ENCODE results near the gene CC2D1B. TPM values are rescaled to one million over a fixed set of nuclear protein-coding genes. Genes with fewer than 3 reads are reported as not detected.

Gene CC2D1B
- total and polyA plus RNA-seq, 2 experiments from 2014 or later = 5.7 to 13.1 TPM

- peak overlapping the region; percentile 88 for H3K4me2 ChIP-seq
- H3K79me2 ChIP-seq (replicated peaks; ENCODE audit: insufficient read depth) = peaks cover 11% of the 10 kb centered on the region; the same call in 1 of the 2 replicates
- H3K4me1 ChIP-seq (ENCODE audit: insufficient read depth) = peaks cover 21% of the 10 kb centered on the region
- H3K36me3 ChIP-seq (ENCODE audit: insufficient read depth) = peaks cover 9% of the 10 kb centered on the region; the same call in 1 of the 2 replicates
- no peaks in the 10 kb centered on the region for H3K9me3 Mint-ChIP-seq
- ATAC-seq = peak; percentile 1; the same call in 1 of the 3 replicates
- TF ChIP-seq NANOG (IDR thresholded peaks at IDR 0.05; ENCODE audit: borderline replicate concordance) (no peak), ZNF114 (CRISPR knock-in tag; IDR thresholded peaks at IDR 0.05) (no peak), STAT1 (IDR thresholded peaks at IDR 0.05; ENCODE audit: unreplicated experiment) (no peak), CTCF (conservative IDR thresholded peaks at IDR 0.05; ENCODE audit: low read depth in 2 of 2) (peak; percentile 31)
- no peaks in the 10 kb centered on the region for H3K27me3 ChIP-seq (ENCODE audit: insufficient read depth)
- no peaks in the 10 kb centered on the region; the same call in 1 of the 2 replicates for H3F3A ChIP-seq (replicated peaks; ENCODE audit: low read depth)
- no peaks in the 10 kb centered on the region for H3K9me2 ChIP-seq (ENCODE audit: insufficient read depth)
- H3K27ac Mint-ChIP-seq = 0 out of 2 replicates have a peak overlapping the region, but pooled peaks have one; percentile 72
- peak; percentile 42 for DNase-seq (ENCODE audit: low spot score)
- H2AFZ ChIP-seq = no peak overlapping the region
- peak overlapping the region; percentile 95; the same call in 1 of the 2 replicates for H3K4me3 ChIP-seq
- H4K20me1 ChIP-seq (replicated peaks; ENCODE audit: insufficient read depth) = no peaks in the 10 kb centered on the region
- peaks cover 32% of the 10 kb centered on the region for H3K36me3 Mint-ChIP-seq (ENCODE audit: low read depth)
- peaks cover 18% of the 10 kb centered on the region for H3K27me3 Mint-ChIP-seq (ENCODE audit: insufficient read depth, low read depth, poor library complexity)
- no peak overlapping the region for H3K27ac ChIP-seq (ENCODE audit: low read depth)
- peak overlapping the region; percentile 96 for H3K4me3 Mint-ChIP-seq
- H3K4me1 Mint-ChIP-seq = peaks cover 22% of the 10 kb centered on the region; the same call in 2 of the 3 replicates
These were observed 1.7 kb downstream of the CC2D1B start for GRCh38 chr1:52364235-52364839.

- no peak overlapping the region for H3K27ac Mint-ChIP-seq
- H3K4me1 Mint-ChIP-seq = peaks cover 5% of the 10 kb centered on the region; the same call in 2 of the 3 replicates
These were observed 5.4 kb downstream of the CC2D1B start for GRCh38 chr1:52360595-52360968.

More at GRCh38 chr1:52360595-52360968, 5.4 kb downstream of the CC2D1B start:
- H3K4me1 ChIP-seq (ENCODE audit: insufficient read depth) = peaks cover 11% of the 10 kb centered on the region
- peaks cover 11% of the 10 kb centered on the region; the same call in 1 of the 2 replicates for H3K79me2 ChIP-seq (replicated peaks; ENCODE audit: insufficient read depth)
- H3K27me3 ChIP-seq (ENCODE audit: insufficient read depth) = no peaks in the 10 kb centered on the region
- DNase-seq (ENCODE audit: low spot score) = no peak
- Mint-ChIP-seq H3K4me3 (no peak overlapping the region), H3K9me3 (no peaks in the 10 kb centered on the region), H3K27me3 (ENCODE audit: insufficient read depth, low read depth, poor library complexity) (peaks cover 18% of the 10 kb centered on the region), H3K36me3 (ENCODE audit: low read depth) (peaks cover 67% of the 10 kb centered on the region)
- no peak overlapping the region for H3K4me3 ChIP-seq
- TF ChIP-seq, protein P1, sequence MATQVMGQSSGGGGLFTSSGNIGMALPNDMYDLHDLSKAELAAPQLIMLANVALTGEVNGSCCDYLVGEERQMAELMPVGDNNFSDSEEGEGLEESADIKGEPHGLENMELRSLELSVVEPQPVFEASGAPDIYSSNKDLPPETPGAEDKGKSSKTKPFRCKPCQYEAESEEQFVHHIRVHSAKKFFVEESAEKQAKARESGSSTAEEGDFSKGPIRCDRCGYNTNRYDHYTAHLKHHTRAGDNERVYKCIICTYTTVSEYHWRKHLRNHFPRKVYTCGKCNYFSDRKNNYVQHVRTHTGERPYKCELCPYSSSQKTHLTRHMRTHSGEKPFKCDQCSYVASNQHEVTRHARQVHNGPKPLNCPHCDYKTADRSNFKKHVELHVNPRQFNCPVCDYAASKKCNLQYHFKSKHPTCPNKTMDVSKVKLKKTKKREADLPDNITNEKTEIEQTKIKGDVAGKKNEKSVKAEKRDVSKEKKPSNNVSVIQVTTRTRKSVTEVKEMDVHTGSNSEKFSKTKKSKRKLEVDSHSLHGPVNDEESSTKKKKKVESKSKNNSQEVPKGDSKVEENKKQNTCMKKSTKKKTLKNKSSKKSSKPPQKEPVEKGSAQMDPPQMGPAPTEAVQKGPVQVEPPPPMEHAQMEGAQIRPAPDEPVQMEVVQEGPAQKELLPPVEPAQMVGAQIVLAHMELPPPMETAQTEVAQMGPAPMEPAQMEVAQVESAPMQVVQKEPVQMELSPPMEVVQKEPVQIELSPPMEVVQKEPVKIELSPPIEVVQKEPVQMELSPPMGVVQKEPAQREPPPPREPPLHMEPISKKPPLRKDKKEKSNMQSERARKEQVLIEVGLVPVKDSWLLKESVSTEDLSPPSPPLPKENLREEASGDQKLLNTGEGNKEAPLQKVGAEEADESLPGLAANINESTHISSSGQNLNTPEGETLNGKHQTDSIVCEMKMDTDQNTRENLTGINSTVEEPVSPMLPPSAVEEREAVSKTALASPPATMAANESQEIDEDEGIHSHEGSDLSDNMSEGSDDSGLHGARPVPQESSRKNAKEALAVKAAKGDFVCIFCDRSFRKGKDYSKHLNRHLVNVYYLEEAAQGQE (IDR thresholded peaks at IDR 0.05; ENCODE audit: unreplicated experiment) = no peak
- TF ChIP-seq STAT1 (IDR thresholded peaks at IDR 0.05; ENCODE audit: unreplicated experiment) = no peak
- TF ChIP-seq JUNB (IDR thresholded peaks at IDR 0.05; ENCODE audit: unreplicated experiment) = no peak
- no peak for TF ChIP-seq CREB1 (CRISPR knock-in tag; IDR thresholded peaks at IDR 0.05; ENCODE audit: low read depth)
- TF ChIP-seq, protein P2, sequence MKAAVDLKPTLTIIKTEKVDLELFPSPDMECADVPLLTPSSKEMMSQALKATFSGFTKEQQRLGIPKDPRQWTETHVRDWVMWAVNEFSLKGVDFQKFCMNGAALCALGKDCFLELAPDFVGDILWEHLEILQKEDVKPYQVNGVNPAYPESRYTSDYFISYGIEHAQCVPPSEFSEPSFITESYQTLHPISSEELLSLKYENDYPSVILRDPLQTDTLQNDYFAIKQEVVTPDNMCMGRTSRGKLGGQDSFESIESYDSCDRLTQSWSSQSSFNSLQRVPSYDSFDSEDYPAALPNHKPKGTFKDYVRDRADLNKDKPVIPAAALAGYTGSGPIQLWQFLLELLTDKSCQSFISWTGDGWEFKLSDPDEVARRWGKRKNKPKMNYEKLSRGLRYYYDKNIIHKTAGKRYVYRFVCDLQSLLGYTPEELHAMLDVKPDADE (IDR thresholded peaks at IDR 0.05) = no peak
- no peak for TF ChIP-seq POLR2AphosphoS5 (IDR thresholded peaks at IDR 0.05; ENCODE audit: low read depth)
- TF ChIP-seq CTCF (conservative IDR thresholded peaks at IDR 0.05; ENCODE audit: low read depth in 2 of 2) = no peak
- TF ChIP-seq EZH2phosphoT487 (IDR thresholded peaks at IDR 0.05; ENCODE audit: unreplicated experiment) = no peak
- H2AFZ ChIP-seq = no peak overlapping the region
- H3K36me3 ChIP-seq (ENCODE audit: insufficient read depth) = peaks cover 15% of the 10 kb centered on the region
- H3K4me2 ChIP-seq = no peak overlapping the region
- no peak overlapping the region for H3K27ac ChIP-seq (ENCODE audit: low read depth)
- no peak for ATAC-seq
- no peaks in the 10 kb centered on the region for H3K9me2 ChIP-seq (ENCODE audit: insufficient read depth)
- no peaks in the 10 kb centered on the region for H3F3A ChIP-seq (replicated peaks; ENCODE audit: low read depth)
- no peaks in the 10 kb centered on the region for H4K20me1 ChIP-seq (replicated peaks; ENCODE audit: insufficient read depth)
